ENCODE results near the gene MALRD1. TPM values are rescaled to one million over a fixed set of nuclear protein-coding genes. Genes with fewer than 3 reads are reported as not detected.
A peak's percentile ranks its signal among the peaks of the same experiment; 100 is the strongest.
"Not testable (repeated sequence)": the region's sequence is repeated elsewhere in the genome, so short reads cannot be mapped to it uniquely, and the experiment has no call there.

Gene MALRD1
- total RNA-seq, 1 experiment from 2014 or later = not detected

- no peak for DNase-seq (ENCODE audit: low spot score)
Measured at GRCh38 chr10:19491166-19491565, 442.6 kb downstream of the MALRD1 start.

DNA sequence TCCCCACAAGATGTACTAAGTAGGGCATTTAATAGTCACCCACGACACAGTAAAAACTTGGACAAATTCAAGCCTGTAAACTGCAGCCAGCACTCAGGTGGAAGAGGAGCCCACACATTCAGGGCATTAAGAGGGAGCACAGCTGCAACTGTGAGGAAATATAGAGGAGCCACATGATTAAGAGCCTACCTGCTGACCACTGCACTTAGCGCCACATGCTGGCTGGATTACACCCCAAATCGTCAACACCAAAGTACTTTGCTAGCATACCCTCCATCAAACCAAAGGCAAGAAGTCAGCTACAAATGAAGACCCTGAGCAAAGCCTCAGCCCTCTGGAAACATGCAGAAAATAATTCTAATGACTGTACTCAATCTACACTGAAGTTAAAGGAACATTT is 445.3 kb downstream of the MALRD1 start:
- DNase-seq (ENCODE audit: low spot score) = no peak

- no peak for DNase-seq (ENCODE audit: low spot score)
Measured at GRCh38 chr10:19497026-19497425, 448.4 kb downstream of the MALRD1 start.

DNA sequence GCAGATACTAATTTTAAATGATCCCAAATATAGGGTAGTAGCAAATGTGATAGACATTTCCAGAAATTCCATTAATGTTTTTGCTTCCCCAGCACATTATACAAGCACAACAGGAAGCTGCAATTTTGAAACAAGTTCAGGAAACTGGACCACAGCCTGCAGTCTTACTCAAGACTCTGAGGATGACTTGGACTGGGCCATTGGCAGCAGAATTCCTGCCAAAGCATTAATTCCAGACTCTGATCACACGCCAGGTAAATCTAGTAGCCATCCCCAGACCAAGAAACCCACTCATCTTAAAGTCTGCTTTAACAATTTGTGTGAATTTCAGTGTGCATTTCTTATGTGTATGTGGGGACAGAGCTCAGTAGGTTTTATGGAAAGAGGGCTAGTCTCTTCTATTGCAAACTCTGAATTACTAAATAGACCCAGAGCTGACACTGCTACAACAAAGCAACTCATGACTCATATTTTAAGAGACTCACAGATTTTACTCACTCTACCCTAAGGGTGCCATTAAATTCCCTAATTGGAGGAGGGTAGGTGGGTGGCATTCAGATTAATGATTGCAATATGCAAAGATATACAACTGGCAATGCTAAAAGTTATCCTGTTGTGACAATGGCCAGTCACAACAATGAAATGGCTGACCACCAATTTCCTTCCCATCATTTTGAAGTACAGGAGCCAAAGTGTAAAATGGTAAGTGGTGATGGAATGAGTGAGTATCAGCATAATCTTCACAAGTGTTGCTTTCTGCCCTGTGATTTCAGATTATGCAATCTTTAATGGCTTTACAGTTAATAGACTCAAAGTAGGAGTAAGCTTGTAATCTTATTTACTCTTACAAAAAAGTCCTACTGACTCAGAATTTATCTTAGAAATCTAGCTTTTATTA is 450.0 kb downstream of the MALRD1 start:
- DNase-seq (ENCODE audit: low spot score) = peak; percentile 2

DNA sequence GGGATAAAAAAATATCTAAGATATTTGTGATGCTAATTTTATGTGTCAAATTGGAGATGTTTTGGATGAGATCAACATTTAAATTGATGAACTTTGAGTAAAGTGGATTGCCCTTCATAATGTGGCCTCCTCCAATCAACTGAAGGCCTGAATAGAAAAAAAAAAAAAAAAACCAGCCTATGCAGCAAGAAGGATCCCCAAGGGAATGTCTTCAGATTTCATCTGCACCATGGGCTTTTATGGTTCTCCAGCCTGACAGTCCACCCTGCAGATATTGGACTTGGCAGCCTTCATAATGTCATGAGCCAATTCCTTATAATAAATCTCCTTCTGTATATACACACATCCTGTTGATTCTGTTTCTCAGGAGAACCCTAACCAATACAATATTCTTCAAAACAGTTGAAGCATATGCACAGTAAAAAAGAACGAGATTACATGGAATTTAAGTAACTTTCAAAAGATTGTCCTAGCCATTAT is 450.7 kb downstream of the MALRD1 start:
- DNase-seq (ENCODE audit: low spot score) = no peak

GRCh38 chr10:19500959-19501358 is 452.4 kb downstream of the MALRD1 start:
- no peak for DNase-seq (ENCODE audit: low spot score)

GRCh38 chr10:19505320-19506312 is 457.0 kb downstream of the MALRD1 start:
- DNase-seq (ENCODE audit: low spot score) = no peak

GRCh38 chr10:19510005-19510732 is 461.6 kb downstream of the MALRD1 start:
- not testable (repeated sequence) for DNase-seq (ENCODE audit: low spot score)

- no peak for DNase-seq (ENCODE audit: low spot score)
Measured at GRCh38 chr10:19518109-19518508, 469.5 kb downstream of the MALRD1 start.

DNA sequence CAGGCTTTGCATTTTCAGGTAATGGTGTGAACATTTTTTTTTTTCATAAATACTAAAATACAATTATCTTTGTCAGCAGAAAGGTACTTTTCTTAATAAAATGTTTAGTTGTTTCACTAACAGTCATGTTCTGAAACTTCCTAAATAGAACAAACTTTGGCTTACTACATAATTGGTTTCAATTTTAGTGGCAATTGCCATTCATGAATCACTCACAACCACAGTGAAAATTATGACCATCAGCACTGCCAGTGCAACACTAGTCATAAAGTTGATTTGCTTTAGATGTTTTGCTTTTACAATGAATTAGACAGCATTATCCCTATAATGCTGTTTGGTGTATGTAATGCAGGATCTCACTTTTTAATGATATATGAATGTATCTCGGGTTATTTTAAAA is 470.0 kb downstream of the MALRD1 start:
- DNase-seq (ENCODE audit: low spot score) = no peak

DNA sequence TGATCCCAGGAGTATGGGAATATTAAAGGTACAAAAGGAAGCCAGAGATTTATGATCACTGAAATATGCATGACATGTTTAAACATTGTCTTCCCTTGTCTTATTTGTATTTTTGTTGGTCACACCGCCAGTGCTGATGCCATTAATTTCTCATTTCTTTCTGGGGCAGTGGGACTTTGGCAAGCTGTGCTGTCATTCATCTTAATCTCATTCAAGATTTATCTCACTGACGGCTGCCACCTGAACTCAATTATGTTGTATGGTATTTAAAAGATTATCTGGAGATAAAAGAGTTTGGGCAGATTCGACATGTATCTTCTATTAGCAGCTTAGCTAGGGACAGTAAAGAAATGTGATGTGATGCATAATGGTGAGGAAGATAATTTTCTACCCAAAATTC is 482.7 kb downstream of the MALRD1 start:
- DNase-seq (ENCODE audit: low spot score) = no peak

DNA sequence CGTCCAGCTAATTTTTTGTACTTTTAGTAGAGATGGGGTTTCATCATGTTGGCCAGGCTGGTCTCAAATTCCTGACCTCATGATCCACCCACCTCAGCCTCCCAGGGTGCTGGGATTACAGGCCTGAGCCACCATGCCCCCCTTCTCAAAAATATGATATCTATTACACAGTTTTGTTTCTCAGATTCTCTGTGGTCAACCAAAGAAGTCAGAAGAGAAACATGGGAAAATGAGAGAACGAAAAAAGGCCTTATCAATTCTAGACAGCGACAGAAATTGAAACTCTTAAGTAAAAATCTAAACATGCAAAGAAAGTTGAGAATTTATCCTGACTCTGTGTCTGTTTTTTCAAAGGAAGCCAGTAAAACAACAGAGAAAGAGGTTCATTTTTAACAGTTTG is 483.8 kb downstream of the MALRD1 start:
- DNase-seq (ENCODE audit: low spot score) = no peak

GRCh38 chr10:19541299-19541698 is 492.7 kb downstream of the MALRD1 start:
- DNase-seq (ENCODE audit: low spot score) = no peak

DNA sequence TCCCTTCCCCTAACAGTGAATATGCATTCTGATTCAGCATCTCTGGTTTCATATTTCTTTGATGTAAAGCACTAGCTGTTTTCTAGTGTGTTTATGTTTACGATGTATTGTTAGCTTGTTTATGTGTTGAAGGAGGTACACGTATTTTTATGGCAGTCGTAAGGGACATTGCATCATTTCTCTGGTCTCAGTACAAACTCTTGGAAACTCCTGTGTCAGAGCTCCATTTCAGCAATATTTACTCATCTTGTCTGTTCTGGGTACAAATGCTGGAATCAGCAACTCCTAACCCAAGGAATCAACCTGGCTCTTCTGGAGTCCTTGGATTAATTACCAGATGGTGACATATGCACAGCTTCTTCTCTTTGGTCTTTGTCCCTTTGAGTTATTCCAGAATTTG is 497.6 kb downstream of the MALRD1 start:
- peak; percentile 2 for DNase-seq (ENCODE audit: low spot score)

GRCh38 chr10:19549503-19549902 is 500.9 kb downstream of the MALRD1 start:
- DNase-seq (ENCODE audit: low spot score) = no peak

- DNase-seq (ENCODE audit: low spot score) = no peak
Measured at GRCh38 chr10:19556666-19557065, 508.1 kb downstream of the MALRD1 start.

DNA sequence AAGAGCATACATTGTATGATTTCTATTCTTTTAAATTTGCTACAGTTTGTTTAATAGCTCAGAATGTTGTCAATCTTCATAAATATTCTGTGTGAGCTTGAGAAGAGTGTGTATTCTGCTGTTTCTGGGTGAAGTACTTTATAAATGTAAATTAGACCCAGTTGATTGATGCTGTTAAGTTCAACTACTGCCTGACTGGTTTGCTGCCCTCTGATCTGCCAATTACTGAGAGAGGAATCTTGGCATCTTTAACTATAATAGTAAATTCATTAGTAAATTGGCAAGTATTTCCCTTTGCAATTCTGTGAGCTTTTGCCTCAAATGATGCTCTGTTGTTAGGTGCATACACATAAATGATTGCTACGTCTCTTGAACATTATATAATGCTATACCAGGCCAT is 512.6 kb downstream of the MALRD1 start:
- no peak for DNase-seq (ENCODE audit: low spot score)

DNA sequence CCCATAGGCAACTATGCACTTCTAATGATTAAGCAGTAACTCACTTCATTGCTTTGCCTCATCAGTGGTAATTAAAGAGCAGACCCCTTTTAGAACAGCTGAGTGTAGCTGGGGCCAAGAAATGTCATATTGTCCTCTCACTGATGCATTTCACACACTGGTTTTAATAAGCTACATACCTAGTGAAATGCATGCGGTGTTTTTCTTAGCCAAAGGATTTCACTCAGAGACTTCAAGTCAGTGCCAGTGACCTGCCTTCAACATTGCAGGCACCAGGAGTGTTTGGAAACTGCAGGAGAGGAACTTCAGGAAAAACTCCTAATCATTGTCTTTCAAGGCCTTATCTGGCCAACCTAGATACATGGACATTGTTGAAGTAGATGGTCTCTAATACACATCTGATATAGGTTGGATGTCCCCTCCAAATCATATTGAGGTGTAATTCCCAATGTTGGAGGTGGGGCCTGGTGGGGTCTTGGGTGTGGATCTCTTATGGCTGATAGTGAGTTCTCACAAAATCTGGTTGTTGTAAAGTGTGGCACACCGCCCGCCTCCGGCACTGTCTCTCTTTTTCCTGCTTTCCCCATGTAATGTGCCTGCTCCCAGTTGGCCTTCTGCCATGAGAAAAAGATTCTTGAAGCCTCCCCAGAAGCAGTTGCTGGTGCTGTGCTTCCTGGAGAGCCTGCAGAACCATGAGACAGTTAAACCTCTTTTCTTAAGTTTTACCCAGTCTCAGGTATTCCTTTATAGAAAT is 515.0 kb downstream of the MALRD1 start:
- no peak for DNase-seq (ENCODE audit: low spot score)

- no peak for DNase-seq (ENCODE audit: low spot score)
Measured at GRCh38 chr10:19570120-19570519, 521.5 kb downstream of the MALRD1 start.

- no peak for DNase-seq (ENCODE audit: low spot score)
Measured at GRCh38 chr10:19570991-19571390, 522.4 kb downstream of the MALRD1 start.

DNA sequence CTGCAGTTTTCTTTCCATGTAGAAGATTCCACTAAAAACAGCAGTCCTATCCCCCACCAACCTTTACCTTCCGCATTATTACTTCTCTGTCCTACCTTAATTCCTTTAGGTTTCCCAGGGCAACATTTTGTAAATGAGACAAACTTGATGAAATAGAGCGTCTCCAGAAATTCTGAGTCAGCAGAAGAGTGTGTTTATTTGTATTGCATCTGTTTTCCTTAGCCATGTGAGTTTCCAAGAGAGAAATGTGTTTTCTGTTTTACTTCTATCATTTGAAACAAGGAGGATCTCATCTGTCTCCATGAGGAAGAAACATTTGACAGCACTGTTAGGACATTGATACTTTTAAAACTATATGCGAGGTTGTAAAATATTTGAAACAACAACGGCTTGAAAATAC is 523.5 kb downstream of the MALRD1 start:
- no peak for DNase-seq (ENCODE audit: low spot score)

All from H4 (cell line).